Measurements from ENCODE around the gene USH1C.

DNA sequence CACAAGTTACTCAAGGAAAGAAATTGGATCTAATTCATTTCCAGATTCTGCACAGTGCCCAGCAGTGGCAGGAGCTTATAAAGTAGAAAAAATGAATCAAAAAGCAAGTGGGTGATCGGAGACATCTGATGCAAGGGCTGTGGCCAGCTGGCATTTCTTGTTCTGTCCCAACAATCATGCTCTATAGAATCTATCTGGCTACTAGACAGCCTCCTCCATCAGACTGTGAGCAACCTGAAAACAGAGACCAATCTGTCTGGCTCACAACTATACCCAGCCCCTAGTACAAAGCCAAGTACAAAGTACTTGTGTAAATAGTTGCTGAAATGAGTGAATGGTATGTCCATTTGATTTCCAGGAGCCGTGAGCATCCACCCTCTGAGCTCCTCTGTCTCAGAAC lies 11.4 kb downstream of the USH1C start:
- TF ChIP-seq TAF1 (CRISPR knock-in tag; IDR thresholded peaks at IDR 0.05) (no peak), ZNF3 (CRISPR knock-in tag; IDR thresholded peaks at IDR 0.05) (no peak), MAFK (conservative IDR thresholded peaks at IDR 0.05 in 1 of 2, IDR thresholded peaks at IDR 0.05 in 1 of 2; ENCODE audit: low read length in 2 of 2) (no peak), ZBTB1 (CRISPR knock-in tag; IDR thresholded peaks at IDR 0.05; ENCODE audit: borderline replicate concordance) (no peak), ADNP (CRISPR knock-in tag; IDR thresholded peaks at IDR 0.05) (no peak), ZNF530 (CRISPR knock-in tag; IDR thresholded peaks at IDR 0.05; ENCODE audit: low read depth) (no peak), SP2 (CRISPR knock-in tag; IDR thresholded peaks at IDR 0.05) (no peak), POLR2AphosphoS5 (IDR thresholded peaks at IDR 0.05; ENCODE audit: low read depth, low read length) (no peak), POLR2A (IDR thresholded peaks at IDR 0.05; ENCODE audit: insufficient read depth in 1 of 2, low read depth in 2 of 2, low read length in 2 of 2) (no peak)
- TF ChIP-seq, protein P1, sequence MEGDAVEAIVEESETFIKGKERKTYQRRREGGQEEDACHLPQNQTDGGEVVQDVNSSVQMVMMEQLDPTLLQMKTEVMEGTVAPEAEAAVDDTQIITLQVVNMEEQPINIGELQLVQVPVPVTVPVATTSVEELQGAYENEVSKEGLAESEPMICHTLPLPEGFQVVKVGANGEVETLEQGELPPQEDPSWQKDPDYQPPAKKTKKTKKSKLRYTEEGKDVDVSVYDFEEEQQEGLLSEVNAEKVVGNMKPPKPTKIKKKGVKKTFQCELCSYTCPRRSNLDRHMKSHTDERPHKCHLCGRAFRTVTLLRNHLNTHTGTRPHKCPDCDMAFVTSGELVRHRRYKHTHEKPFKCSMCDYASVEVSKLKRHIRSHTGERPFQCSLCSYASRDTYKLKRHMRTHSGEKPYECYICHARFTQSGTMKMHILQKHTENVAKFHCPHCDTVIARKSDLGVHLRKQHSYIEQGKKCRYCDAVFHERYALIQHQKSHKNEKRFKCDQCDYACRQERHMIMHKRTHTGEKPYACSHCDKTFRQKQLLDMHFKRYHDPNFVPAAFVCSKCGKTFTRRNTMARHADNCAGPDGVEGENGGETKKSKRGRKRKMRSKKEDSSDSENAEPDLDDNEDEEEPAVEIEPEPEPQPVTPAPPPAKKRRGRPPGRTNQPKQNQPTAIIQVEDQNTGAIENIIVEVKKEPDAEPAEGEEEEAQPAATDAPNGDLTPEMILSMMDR (CRISPR knock-in tag; IDR thresholded peaks at IDR 0.05): no peak
- TF ChIP-seq, protein P2, sequence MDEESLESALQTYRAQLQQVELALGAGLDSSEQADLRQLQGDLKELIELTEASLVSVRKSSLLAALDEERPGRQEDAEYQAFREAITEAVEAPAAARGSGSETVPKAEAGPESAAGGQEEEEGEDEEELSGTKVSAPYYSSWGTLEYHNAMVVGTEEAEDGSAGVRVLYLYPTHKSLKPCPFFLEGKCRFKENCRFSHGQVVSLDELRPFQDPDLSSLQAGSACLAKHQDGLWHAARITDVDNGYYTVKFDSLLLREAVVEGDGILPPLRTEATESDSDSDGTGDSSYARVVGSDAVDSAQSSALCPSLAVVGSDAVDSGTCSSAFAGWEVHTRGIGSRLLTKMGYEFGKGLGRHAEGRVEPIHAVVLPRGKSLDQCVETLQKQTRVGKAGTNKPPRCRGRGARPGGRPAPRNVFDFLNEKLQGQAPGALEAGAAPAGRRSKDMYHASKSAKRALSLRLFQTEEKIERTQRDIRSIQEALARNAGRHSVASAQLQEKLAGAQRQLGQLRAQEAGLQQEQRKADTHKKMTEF (CRISPR knock-in tag; IDR thresholded peaks at IDR 0.05): no peak
- TF ChIP-seq, protein P3, sequence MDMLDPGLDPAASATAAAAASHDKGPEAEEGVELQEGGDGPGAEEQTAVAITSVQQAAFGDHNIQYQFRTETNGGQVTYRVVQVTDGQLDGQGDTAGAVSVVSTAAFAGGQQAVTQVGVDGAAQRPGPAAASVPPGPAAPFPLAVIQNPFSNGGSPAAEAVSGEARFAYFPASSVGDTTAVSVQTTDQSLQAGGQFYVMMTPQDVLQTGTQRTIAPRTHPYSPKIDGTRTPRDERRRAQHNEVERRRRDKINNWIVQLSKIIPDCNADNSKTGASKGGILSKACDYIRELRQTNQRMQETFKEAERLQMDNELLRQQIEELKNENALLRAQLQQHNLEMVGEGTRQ (IDR thresholded peaks at IDR 0.05; ENCODE audit: low read depth, low read length): no peak
- TF ChIP-seq, protein P3 (CRISPR knock-in tag; IDR thresholded peaks at IDR 0.05; ENCODE audit: borderline replicate concordance): no peak
